HG02798 (cell line): ENCODE data around the gene GYPE.
"Not testable (repeated sequence)": the region's sequence is repeated elsewhere in the genome, so short reads cannot be mapped to it uniquely, and the experiment has no call there.

Source experiments
- ATAC-seq: cut with Tn5 transposase; IDR thresholded peaks from one replicate; pipeline ENCODE4 v1.9.1; 2021; ENCODE audit warnings: mild to moderate bottlenecking; ENCODE audit not compliant: unreplicated experiment, poor library complexity

The GYPE gene

DNA sequence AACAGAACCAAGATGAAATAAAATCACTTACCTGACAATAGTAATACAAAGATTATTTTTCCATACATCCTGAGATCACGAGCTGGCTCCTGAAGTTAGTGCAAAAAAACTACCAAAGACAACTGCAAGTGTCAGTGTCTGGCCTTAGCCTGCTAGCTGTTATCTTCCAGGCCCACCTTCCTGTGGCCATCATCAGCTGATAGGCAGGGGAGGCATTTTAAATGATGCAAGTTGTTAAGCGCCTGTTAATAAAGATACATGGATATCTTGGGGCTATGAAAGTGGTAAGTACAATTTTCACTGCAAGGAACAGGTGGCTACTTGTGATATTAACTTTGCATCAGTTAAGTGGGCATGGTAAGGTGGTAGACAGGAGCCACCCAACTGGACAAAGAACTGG lies at the start of gene GYPE:
Gene GYPE, minus strand, starts transcription at position 120 of the 400 bp plus-strand sequence. Its CDS starts 52 bp downstream, at position 68.
- ATAC-seq: not testable (repeated sequence)

DNA sequence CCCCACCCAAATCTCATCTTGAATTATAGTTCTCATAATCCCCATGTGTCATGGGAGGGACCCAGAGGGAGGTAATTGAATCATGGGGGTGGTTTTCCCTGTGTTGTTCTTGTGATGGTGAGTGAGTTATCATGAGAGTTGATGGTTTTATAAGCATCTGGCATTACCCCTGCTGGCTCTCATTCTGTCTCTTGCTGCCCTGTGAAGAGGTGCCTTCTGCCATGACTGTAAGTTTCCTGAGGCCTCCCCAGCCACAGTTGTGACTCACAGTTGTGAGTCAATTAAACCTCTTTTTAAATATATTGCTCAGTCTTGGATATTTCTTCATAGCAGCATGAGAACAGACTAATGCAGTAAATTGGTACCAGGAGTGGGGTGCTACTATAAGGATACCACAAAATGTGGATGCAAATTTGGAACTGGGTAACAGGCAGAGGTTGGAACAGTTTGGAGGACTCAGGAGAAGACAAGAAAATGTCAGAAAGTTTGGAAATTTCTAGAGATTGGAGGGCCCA lies 46.2 kb upstream of the GYPE start:
- ATAC-seq: not testable (repeated sequence)

DNA sequence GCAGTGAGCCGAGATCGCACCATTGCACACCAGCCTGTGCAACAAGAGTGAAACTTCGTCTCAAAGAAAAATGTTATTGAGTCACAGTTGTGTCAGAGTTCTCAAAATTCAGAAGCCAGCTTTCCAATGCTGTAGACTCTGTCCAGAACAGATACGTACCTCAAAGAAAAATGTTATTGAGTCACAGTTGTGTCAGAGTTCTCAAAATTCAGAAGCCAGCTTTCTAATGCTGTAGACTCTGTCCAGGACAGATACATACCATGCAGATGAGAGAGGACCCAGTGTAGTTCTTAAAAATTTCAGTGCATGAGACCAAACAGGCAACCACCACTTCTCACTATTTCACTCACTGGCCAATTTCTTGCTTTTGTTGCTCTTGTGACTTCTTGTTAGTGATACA lies 45.6 kb upstream of the GYPE start:
- ATAC-seq: not testable (repeated sequence)

DNA sequence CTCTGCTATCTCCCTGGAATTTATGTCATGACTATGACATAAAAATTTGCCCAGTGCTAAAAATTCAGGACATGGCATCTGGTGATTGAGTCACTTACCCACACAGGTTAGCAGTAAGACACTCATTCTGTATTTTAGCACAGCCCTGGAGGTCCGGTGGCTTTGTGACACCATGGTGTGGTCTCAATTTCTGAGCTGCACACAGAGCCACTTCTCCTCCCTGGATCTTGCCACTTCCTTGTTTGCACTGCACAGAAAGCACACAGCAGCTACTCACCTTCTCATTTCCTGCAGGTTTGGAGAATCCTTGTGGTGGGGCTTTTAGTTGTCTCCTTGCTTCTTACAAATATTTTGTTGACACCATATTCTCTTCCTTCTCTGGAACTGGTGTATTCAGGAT lies 44.8 kb upstream of the GYPE start:
- ATAC-seq: not testable (repeated sequence)

DNA sequence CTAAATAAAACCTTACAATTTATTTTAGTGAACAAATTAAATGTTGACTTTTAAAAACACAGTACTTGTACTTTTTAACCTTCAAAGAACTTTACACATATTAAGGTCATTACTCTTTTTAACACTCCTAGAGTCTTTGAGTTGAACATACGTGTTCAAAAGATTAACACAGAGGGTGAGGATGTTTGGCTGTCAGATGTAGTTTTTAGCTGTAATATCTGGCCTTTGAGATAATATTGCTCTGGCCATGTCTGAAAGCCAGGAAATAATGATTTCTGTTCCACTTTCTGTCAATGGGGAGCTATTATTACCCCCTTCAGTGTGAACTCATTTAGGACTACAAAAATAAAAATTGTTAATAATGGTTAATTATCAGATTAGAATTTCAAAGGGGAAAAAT lies 42.1 kb upstream of the GYPE start:
- ATAC-seq: not testable (repeated sequence)

DNA sequence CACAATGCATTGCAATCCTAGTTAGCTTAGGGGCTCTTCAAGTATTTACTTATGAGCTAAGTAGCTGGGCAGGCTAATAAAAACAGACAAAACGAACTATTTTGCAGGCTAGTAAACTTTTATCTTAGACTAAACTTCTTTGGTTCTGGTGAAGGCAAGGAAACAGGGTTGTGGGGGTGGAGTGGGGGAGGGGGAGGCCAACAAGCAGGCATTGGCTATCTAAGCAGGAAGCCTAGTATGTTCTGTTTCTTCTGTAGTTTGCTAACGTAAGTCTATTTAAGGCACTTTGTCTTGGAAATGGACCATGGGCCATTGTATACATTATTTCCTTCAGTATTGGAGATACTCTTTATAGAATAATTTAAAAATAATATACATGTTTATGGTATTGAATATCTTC lies 35.3 kb upstream of the GYPE start:
- ATAC-seq: not testable (repeated sequence)

DNA sequence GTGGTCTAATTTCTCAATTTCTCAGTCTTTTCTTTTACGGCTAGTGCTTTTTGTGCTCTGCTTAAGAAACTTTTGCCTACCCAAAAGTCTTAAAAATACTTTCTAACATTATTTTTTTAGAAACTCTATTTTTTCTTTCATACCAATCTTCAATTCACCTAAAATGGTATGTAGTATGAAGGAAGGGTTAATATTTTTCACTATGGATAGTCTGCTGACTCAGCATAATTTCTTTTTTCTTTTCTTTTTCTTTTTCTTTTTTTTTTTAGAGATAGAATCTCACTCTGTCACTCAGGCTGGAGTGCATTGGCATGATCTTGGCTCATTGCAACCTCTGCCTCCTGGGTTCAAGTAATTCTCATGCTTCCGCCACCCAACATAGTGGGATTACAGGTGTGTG lies 34.2 kb upstream of the GYPE start:
- no peak for ATAC-seq

DNA sequence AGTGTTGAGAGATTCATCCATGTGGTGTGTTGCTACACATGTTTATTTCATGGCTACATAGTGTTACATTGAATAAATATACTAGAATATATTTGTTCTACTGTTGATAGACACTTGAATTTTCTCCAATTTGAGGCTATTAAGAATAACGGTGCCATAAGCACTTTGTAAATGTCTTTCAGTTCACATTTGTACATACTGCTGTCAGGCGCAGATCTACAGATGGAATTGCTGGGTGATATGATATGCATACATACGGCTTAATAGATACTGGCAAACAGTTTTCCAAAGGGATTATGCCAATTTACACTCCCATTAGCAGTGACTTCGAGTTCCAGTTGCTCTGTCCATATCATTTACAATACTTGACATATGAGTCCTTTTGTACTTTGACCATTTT lies 33.5 kb upstream of the GYPE start:
- ATAC-seq: not testable (repeated sequence)

DNA sequence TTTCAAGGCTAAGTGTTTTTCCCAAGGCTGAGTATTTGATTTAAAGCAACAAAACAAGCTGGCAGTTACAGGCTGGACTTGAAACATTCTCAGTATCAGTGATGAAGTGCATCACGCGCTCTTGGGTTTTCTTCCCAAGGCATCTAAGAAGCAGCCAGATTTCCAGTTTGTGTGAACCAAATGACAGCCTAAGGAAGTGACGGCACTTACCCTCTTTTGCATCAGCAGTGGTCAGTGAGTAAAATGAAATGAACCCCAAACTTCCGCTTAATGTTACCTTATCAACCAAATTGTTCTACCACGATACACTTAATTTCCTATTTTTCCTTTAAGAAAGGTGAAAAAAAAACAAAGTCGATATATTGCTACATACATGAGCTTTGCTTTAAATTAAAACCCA lies 15.8 kb upstream of the GYPE start:
- no peak for ATAC-seq

DNA sequence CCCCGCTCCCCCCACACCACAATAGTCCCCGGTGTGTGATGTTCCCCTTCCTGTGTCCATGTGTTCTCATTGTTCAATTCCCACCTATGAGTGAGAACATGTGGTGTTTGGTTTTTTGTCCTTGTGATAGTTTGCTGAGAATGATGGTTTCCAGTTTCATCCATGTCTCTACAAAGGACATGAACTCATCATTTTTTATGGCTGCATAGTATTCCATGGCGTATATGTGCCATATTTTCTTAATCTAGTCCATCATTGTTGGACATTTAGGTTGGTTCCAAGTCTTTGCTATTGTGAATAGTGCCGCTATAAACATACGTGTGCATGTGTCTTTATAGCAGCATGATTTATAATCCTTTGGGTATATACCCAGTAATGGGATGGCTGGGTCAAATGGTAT lies 11.1 kb upstream of the GYPE start:
- not testable (repeated sequence) for ATAC-seq

DNA sequence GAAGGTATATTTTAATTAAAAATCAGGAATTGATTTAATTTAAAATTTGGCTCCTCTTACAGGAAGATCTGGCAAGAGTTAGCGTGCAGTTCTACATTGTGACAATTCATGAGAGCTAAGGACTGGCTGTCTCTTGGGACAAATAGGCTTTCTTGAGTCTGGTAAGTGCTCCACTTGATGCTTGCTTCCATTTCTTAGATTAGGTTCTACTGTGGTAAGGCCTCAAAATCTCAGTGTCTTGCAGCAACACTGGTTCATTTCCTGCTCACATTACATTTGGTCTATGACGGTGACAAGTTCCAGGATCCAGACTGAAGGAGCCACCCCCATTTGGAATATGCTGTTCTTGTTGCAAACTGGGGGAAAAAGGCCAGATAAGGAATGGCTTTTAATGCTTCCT lies 7.1 kb upstream of the GYPE start:
- peak; percentile 20 for ATAC-seq

DNA sequence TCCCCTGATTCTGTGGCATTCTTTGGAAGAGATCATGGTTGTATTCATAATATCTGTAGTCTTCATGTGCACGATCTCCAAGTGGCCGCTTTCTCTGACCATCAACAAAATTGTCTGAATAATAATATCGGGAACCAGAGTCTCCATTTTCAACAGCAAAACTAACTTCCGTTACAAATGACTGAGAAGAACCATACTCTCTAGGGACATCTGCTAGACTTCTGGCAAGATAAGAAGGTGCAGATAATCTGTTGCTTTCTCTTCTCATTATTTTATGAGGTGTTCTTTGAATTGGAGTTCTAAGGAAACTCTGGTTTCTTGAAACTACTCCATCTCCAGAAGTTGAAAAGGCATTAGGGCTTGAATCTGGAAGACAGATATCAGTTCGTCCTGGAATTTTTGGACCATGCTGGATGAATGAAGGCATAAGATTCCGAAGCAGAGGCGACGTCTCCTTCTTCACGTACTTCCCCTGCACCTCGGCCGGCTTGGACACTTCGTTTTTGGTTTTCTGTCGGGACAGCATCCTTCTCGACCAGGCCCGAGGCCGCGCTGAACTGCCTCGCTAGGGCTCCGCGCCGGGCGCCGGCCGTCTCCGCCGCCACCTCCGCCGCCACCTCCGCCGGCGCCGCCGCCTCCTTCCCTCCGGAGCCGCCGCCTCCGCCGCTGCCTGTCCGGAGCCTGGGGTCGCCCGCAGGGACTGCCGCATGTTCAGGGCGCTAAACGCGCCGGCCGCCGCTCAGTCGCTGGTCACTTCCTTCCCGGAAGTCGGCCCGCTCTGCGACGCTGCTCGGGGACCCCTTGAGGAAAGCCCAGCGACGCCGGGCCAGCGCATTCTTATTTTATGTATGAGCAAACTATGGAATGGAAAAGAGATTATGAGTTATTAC lies 6.4 kb upstream of the GYPE start:
- peak; percentile 77 for ATAC-seq

DNA sequence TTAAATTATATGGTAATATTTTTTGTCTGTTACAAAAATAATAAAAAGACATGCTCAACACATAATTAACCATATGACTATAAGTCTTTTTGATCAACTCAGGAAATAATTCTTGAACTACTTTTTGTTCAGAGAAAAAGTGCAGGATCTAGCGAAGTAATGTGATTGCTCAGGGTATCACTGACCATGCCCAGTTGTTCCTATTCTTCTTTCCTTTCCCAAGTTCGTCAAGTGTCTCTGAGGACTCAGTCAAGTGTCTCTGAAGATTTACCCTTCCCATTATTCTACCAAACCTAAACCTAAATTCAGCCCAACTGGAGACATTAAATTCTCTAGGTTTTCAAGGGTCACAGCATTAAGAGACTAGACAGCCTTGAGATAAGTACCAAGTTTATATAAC lies 5.5 kb upstream of the GYPE start:
- not testable (repeated sequence) for ATAC-seq

DNA sequence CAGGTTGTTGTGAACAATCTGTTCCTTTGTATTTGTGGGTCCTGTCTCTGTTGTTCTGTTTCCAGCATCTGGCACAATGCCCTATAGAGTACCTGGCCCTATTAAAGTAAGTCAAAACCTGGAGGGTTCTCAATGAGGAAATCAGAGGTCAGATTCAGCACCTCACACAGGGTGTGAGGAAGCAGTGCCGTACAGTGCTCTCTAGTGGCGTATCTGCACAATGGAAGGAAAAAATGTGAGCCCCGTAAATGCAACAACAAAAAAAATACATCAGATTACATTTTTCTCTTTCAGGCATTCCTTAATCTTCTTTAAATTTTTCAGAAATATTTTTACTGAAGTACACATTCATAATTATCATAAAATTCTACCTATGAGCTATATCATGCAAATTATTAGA lies 2.5 kb upstream of the GYPE start:
- ATAC-seq: peak; percentile 65

DNA sequence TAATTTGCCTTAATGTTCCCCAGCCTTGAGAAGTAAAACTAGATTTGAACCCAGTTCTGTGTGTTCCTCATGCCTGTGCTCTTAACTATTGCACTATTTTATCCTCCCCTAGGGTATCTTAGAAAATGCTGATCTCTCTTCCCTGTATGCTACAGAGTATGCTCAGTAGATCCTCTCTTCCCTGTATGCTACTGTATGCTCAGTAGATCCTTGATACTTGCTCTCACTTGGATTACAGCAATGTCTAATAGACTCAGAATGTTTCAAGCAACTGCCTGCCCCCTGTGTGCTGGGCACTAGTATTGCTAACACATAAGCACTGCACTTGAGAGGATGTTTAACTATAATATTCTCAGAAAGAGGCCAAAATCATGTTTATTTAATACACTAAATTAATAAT lies 928 bp downstream of the GYPE start:
- not testable (repeated sequence) for ATAC-seq

DNA sequence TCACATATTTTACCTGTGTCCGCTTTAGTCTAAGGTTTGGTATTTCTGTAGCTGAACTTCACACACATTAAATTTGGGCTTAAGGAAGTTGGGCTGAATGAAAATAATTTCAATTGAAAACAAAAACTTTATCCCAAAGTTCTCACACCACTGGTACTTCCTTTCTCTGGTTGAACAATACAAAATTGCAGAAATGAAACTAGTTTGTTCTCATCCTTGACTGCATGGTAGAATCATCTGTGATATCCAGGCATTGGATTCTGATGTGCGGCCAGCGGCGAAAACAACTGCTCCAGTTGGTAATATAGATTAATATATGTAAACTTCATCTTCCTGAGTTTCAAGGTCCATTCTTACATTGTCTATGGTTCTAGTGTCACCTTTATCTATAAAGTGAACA lies 15.0 kb downstream of the GYPE start:
- ATAC-seq: not testable (repeated sequence)

DNA sequence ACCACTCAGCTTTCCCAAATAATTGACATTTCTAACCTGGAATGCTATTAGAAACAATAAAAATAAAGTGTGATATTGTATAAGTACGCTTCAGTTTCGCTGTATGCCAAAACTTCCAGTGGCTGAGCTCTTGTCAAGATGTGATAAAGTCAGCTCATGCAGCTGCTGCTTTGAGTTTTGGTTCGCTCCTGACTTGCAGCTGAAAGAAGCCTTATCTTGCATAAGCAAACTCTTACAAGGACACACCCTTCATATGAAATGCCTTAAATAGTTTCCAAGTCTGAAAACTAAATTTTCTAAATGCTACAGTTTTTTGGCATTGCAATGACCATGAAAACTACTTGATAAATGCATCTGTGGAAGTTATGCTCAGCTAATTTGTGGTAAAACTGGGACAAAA lies 17.2 kb downstream of the GYPE start:
- not testable (repeated sequence) for ATAC-seq

DNA sequence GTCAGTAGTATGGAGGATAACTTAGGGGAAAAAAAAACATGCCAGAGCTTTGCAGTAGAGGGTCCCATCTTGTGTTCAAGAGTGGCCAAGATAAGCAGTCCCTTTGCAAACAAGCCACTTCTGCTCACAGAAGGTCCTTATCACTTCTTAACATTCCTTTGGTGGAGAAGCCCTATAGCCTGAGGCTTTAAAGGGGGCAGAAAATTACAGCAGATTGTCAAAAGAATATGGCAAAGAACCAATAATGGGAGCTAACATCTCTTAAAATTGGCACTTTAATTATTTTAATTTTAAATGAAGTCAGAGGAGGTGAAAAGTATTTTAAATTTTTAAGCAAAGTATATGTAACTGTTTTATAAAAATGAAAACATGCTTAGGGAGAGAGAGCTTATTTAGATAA lies 20.4 kb downstream of the GYPE start:
- ATAC-seq: not testable (repeated sequence)

DNA sequence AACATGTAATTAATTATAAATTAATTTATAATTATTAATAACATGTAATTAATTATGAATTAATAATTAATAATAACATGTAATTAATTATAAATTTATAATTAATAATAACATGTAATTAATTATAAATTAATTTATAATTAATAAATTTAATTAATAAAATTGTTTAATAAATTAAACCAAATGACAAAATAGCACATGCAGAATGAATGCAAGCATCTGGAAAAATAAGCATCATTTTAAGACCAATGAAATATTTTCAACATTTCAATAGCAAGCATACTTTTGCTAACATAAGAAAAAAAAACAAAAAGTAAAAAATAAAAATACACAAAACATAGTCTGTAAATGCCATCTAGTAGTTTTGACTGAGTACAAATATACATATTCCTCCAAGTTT lies 21.8 kb downstream of the GYPE start:
- ATAC-seq: no peak

DNA sequence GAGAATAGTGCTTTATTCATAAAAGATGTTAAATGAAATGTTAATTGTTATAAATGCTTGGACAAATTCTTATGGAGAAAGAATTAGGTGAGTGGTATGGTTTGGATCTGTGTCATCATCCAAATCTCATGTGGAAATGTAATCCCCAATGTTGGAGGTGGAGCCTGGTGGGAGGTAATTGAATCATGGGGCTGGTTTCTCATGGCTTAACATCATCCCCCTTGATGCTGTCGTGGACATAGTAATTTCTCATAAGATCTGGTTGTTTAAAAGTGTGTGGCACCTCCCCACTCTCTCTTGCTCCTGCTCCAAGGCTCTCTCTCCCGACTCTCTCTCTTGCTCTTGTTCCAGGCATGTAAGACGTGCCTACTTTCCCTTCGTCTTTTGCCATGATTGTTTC lies 22.5 kb downstream of the GYPE start:
- ATAC-seq: no peak

DNA sequence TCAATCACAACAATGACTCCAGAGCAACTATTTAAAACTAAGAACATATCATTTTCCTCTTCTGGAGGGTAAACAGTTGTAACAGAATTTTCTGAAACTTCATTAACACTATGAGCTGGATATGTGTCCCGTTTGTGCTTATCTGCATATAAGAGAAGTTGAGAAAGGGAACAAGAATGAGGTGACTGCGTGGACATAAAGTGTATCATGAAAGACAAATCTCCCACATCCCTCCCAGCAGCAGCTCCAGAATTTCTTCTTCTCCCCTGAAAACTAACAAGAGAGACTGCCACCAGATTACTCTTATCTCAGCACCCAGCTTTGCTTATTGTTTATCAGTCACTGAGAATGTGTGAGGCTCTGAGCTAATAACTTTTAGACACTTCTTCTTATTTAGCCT lies 25.8 kb downstream of the GYPE start:
- not testable (repeated sequence) for ATAC-seq

DNA sequence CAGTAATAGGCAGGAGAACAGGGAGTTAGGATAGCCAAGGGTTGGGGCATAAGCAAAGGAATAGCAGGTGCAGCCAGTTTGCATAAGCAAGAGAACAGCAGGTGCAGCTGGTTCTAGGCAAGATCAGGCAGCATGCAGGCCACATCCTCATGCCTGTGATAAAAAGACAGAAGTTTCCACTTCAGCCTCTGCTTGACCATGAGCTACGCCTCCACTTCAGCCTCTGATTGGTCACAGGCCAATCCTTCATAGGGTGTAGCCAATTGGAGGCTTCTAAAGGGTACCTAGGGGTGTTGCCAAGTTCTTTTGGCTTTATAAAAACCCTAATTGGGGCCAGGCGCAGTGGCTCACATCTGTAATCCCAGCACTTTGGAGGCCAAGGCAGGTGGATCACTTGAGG lies 30.0 kb downstream of the GYPE start:
- ATAC-seq: peak; percentile 70
